ENCODE results near the gene PLA2G3. TPM values are rescaled to one million over a fixed set of nuclear protein-coding genes. Genes with fewer than 3 reads are reported as not detected.

PLA2G3 gene
- total and polyA plus RNA-seq, 2 of the 8 experiments (the other 6 are each of a cell fraction or from before 2014, with no cell fraction given), result 18.1 to 25.9 TPM

DNA sequence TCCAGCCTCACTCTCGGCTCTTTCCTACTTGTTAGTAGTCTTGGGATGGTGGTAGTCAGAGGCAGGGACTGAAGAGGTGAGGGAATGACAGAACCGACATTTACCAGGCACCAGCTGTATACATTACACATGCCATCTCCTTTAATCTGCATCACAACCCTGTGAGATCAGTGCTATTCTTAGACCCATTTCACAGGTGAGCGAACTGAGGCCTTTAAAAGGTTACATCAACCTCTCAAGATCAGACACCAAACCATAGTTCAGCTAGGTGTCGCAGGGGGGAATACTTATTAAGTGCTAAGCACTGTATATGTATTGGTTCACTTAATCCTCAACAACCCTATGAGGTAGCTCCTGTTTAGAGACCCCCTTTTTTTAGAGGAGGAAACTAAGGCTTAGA, 5.6 kb downstream of the PLA2G3 start:
- Histone ChIP-seq H3K79me1 (ENCODE audit: low read depth, low read length) (peaks cover 12% of the 10 kb centered on the region; the same call in 1 of the 2 replicates), H4K91ac (replicated peaks; ENCODE audit: insufficient read length, low read length) (no peak overlapping the region), H3K9ac (replicated peaks in 1 of 4; ENCODE audit: extremely low read depth in 1 of 4, low read depth in 3 of 4, low read length in 3 of 4) (no peak overlapping the region), H3K27ac (ENCODE audit: low read depth, low read length) (no peak overlapping the region), H2BK120ac (replicated peaks; ENCODE audit: low read depth, low read length) (no peak overlapping the region), H3K56ac (replicated peaks; ENCODE audit: insufficient read length, low read depth, low read length) (no peak overlapping the region), H2AFZ (ENCODE audit: low read length) (no peak overlapping the region), H3K23me2 (ENCODE audit: low read depth, low read length) (peaks cover 6% of the 10 kb centered on the region), H3K27me3 (replicated peaks in 1 of 4; ENCODE audit: control insufficient read depth in 3 of 4, extremely low read depth in 1 of 4, insufficient read depth in 3 of 4, low read length in 3 of 4) (no peaks in the 10 kb centered on the region), H3K23ac (ENCODE audit: insufficient read length) (no peak overlapping the region), H3K4ac (replicated peaks; ENCODE audit: insufficient read length, low read depth, low read length) (no peak overlapping the region), H2BK20ac (ENCODE audit: low read length) (no peak overlapping the region), H3K36me3 (ENCODE audit: control insufficient read depth in 2 of 4, insufficient read depth in 4 of 4, low read length in 3 of 4) (peaks cover 10 to 29% (median 18%) of the 10 kb centered on the region in 4 experiments; a peak in 7 of 8 replicates), H2BK5ac (ENCODE audit: low read depth, low read length) (no peak overlapping the region), H3K18ac (ENCODE audit: extremely low read depth, low read length) (no peak overlapping the region), H2AK5ac (ENCODE audit: low read depth, low read length) (no peak overlapping the region), H3K79me2 (ENCODE audit: control insufficient read depth in 1 of 2, insufficient read depth in 2 of 2, low read length in 2 of 2) (peaks cover 0 to 17% of the 10 kb centered on the region in 2 experiments; a peak in 3 of 4 replicates), H3K14ac (ENCODE audit: insufficient read length) (no peak overlapping the region), H2BK12ac (ENCODE audit: low read depth, low read length) (no peak overlapping the region), H3K4me3 (ENCODE audit: extremely low read depth in 1 of 4, insufficient read depth in 2 of 4, low read depth in 3 of 4, low read length in 4 of 4) (no peak overlapping the region), H3K4me2 (ENCODE audit: insufficient read depth in 1 of 2, low read depth in 2 of 2, low read length in 2 of 2) (no peak overlapping the region), H4K20me1 (replicated peaks in 1 of 2; ENCODE audit: control insufficient read depth in 1 of 2, insufficient read depth in 2 of 2, low read length in 2 of 2) (peaks cover 4 to 23% of the 10 kb centered on the region in 2 experiments), H2BK15ac (ENCODE audit: low read length) (no peak overlapping the region), H4K5ac (ENCODE audit: insufficient read length, low read depth, low read length) (no peak overlapping the region), H4K8ac (ENCODE audit: extremely low read depth, insufficient read depth, low read length) (no peak overlapping the region), H3K4me1 (replicated peaks in 1 of 4; ENCODE audit: control insufficient read depth in 3 of 4, insufficient read depth in 4 of 4, low read length in 3 of 4) (peaks cover 7 to 14% (median 9%) of the 10 kb centered on the region in 4 experiments), H3K9me3 (ENCODE audit: insufficient read depth in 2 of 2, low read depth in 1 of 2, low read length in 1 of 2) (no peaks in the 10 kb centered on the region)
- POLR2A ChIA-PET (ENCODE audit: partially characterized antibody), result interaction anchor here (0.8 to 2.7 kb wide), 4 partner anchors 10 to 39 kb away, joined by 3 to 9 read pairs (median 6); partner anchors contain the start of genes INPP5J and SELENOM
- DNase-seq (ENCODE audit: low read depth in 1 of 2, low spot score in 2 of 2) (no peak), FAIRE-seq (no peak)
- CTCF ChIA-PET (ENCODE audit: partially characterized antibody), result interaction anchor here (0.7 to 2.5 kb wide), 5 partner anchors 14 to 38 kb away, joined by 3 to 16 read pairs (median 3); partner anchors contain the start of gene SELENOM
- TF ChIP-seq ZNF274 (IDR thresholded peaks at IDR 0.05; ENCODE audit: borderline replicate concordance, extremely low read depth, low read length), result no peak
- TF ChIP-seq, protein P1, sequence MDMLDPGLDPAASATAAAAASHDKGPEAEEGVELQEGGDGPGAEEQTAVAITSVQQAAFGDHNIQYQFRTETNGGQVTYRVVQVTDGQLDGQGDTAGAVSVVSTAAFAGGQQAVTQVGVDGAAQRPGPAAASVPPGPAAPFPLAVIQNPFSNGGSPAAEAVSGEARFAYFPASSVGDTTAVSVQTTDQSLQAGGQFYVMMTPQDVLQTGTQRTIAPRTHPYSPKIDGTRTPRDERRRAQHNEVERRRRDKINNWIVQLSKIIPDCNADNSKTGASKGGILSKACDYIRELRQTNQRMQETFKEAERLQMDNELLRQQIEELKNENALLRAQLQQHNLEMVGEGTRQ (IDR thresholded peaks at IDR 0.05; ENCODE audit: low read length), result no peak
- TF ChIP-seq EGR1 (IDR thresholded peaks at IDR 0.05; ENCODE audit: borderline replicate concordance, low read depth, low read length), result no peak
- TF ChIP-seq FOSL1 (IDR thresholded peaks at IDR 0.05; ENCODE audit: insufficient read depth, low read depth, low read length), result no peak
- no peak for TF ChIP-seq TEAD4 (IDR thresholded peaks at IDR 0.05; ENCODE audit: low read depth, low read length)
- TF ChIP-seq TAF1 (IDR thresholded peaks at IDR 0.05; ENCODE audit: low read depth, low read length), result no peak
- 90% methylated on average over 4 of the region's 4 CpGs; no CpG with 5 or more reads in 1 of the 2 experiments for WGBS, 2 experiments (ENCODE audit: extremely low coverage in 1 of 2, insufficient coverage in 1 of 2, insufficient read length in 1 of 2, insufficient replicate concordance in 2 of 2, low coverage in 1 of 2, low lambda C conversion rate in 2 of 2, missing lambda C conversion rate in 1 of 2)

All from H1 (cell line).